Lung microvascular endothelial cell (primary cell): Measurements from ENCODE around the gene CHN2. TPM values are rescaled to one million over a fixed set of nuclear protein-coding genes. Genes with fewer than 3 reads are reported as not detected.

ENCODE experiments used
- DNase-seq, 2 donors: peaks; one replicate each; pipeline versions ENCODE4 v3.0.0 to v3.0.0-alpha.2; 2010; ENCODE audit warnings: low read depth in 2 of 2
- total RNA-seq: library from RNA; depleted of rRNA; stranded (reverse); fragments of >200 nt; gene quantifications from 2 replicates; pipeline ENCODE4 v1.2.1, GENCODE V29; 2014

The CHN2 gene
- total RNA-seq, 1 donor from 2014 or later: 0.79 TPM

DNA sequence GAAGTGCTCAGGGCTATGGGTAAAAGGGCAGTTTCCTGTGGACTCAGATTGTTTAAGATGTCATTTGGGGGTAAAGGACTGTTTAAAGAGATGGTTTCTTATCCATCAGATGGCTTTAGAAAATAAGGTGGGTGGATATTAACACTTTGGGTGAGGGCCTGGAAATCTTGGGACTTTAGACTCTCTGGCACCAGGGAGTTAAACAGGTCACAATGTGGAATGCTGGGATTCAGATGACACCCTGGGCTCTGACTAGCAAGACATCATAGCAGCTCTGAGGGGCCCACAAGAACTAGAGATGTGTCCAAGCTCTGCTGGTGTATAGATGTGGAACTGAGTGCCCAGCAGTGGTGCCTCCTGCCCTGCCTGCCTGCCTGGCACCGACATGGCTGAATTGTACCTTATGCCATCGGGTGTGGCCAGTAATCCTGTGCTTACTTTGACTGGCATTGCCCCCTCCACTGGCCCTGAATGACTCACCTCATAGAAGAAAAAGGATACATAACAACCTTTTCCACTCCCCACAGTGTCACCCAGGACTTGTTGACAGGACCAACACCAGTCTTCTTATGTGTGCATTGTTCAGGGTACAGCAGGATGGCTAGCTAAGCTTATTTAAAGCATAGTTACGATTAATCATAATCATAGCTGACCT, 269.1 kb downstream of the CHN2 start:
- DNase-seq: no peak

GRCh38 chr7:29464753-29465152, 270.2 kb downstream of the CHN2 start:
- DNase-seq: no peak

DNA sequence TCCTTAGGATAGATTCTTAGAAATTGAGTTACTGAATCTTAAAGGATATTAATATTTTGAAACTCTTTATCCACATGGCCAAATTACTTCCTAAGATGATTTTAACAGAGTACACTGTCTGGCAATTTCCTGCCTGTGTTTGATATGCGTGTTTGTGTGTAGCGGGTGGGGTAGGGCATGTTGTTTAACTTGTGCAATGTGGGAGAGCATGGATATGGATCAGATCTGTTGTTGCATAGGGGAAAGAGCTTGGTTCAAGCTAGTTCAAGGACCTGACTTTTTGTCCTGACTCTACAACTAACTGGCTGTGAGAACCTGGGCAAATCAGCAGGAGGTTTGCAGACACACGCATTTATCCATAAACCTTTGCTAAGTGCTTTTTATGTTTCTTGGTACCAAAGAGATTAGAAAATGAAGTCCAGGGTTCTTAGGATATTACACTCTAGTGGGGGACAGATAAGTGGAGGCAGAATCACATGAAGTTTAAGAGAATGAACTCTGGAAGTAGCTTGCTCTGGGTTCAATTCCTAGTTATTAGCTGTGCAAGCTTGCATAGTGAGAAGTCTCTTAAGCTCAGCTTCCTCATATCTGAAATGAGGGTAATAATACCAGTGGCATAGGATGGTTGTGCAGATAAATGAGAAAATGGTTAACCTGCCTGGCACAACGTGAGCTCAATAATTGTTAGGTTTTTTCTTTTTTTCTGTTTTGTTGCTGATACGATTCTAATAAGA, 272.8 kb downstream of the CHN2 start:
- no peak for DNase-seq

- no peak for DNase-seq
These were observed 273.6 kb downstream of the CHN2 start for GRCh38 chr7:29468196-29468595.

- DNase-seq: no peak
These were observed 274.7 kb downstream of the CHN2 start for GRCh38 chr7:29469281-29469680.

GRCh38 chr7:29469976-29470557, 275.5 kb downstream of the CHN2 start:
- DNase-seq: no peak

DNA sequence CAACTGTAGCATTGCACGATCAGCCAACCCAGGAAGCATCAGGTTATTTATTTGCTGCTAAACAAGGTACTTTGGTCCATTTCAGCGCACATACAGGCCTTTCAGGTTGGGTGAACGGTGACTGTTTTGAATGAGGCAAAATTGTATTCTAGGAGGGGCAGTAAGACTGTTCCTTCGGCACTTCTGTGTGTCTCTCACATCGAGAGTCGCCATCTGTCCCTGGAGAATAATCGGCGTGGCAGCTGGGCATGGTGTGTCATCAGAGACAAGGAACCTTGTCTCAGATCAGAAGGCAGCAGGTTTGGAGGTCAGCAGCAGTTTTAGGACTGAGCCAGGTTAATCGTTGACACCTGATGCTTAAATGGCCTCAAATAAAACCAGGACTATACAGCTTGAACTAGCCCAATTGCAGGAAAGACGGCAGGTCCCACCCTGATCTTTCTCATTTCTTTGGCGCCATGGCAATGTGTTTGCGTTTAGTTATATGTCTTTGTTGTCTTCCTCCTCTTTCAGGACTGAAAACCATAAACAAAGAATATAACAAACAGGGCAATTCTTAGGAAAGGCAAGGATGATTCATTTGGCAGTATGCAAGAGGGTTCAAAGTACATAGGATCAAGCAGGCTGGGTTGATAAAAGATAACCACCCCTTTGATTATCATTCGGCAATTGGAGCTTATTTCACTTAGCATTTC, 277.0 kb downstream of the CHN2 start:
- no peak for DNase-seq

DNA sequence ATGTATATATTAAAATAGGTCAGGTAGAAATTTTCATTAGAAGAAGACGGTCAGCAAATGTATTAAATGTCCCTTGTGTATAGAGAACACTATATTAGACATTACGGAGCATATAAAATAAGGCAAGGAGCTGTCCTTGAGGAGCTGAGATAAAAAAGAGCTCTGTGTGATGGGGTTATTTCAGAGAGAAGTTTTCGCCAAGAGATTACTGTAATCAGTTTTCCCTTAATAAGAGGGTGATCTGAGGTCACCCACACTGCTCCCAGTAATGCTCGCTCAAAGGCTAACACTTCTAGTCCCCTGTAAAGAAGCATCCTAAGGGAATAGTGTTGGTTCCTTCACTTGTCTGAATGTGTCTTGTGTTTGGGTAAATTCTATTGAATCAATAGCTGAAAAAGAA, 282.3 kb downstream of the CHN2 start:
- no peak for DNase-seq

DNA sequence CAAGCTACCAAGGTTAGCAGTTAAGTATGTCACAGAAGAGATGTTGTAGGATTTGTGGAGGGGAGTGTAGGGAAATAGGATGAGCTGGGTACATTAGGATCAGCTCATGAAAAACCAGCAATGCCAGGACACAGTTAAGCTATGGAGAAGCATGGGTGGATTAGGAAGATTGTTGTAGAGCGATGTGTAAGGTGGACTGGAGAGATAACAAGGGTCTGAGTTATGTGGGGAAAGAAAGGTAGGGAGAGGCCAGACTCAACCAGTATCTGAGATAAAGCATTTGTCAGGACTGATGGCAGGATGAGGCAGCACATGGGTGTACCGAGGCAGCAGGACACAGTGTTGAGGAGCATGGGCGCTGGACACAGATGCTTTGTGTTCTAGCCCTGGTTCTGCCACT, 283.7 kb downstream of the CHN2 start:
- DNase-seq: no peak

DNA sequence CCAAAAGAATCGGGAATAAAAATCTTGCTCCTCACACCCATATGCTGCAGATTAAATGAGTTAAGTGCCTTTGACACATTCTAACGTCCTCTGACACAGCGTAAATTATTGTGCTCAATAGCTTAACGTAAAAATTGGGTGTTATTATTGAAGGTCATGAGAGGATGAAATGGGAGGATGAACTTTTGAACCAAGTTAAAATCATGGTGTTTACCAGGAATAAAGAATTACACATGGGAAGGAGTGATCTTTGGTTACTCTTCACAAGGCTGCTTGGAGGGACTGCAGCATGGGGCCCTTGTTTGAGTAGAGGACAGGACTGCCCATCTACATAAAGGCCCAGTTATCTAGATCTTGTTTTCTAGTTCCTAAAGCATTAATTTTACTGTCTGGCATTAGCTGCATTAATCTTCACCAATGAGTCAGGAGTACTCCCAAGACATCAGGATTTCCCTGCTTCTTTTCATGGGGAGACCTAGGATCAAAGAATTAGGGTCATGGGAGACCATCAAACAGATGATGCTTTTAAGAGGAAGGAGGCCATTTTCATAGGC, 284.2 kb downstream of the CHN2 start:
- no peak for DNase-seq

- DNase-seq: no peak
These were observed 285.0 kb downstream of the CHN2 start for GRCh38 chr7:29479301-29480200.

DNA sequence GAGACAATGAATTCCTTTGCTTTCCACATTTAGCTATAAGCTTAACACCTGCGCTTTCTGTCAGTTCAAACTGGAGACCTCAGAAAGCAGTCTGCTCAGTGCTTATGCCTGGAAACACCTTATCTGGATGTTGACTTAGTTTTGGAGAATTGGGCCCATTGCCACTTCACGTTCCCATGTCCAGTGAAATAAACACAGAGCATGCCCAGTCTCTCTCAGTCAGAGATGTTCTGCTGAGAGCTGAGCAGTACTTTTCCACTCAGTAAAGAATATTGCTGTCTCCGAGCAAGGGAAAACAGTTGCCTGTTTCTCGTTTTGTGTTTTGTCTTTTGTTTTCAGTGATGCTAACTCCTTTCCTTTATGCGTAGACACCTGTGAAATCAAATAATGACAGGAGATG, 285.9 kb downstream of the CHN2 start:
- no peak for DNase-seq

DNA sequence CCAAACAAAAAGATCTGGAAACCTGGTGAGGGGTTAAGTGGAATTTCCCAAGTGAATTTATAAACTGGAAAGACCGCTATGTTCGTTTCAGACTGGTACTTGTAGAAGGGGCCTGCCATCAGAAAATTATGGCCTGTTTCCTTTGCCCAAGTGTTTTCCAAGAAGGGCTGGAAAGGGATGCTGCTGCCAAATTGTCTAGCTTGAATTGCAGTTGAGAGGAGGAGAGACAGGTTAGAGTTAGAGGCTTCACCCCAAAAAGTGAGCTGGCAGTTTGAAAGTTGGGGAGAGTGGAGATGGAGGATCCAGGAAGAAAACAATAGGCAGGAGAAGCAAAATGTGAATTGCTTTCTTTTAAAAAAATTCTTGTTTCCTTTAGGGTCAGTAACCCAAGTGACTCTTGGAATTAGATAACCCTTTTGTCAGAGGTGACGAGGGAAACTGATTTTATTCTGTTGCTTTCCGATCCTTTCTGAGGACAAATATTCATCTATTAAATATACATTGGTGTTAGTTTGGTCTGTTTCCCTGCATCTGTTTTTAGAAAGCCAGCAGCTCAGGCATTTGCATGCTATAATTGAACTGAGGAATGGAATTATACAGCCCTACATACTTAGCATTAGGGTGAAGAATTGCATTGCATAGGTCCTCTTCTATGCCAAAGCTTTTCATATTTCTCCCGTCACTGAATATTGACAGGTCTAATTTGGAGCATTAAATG, 286.5 kb downstream of the CHN2 start:
- no peak for DNase-seq

- DNase-seq: no peak
These were observed 287.5 kb downstream of the CHN2 start for GRCh38 chr7:29482056-29482455.

GRCh38 chr7:29483219-29484104, 288.9 kb downstream of the CHN2 start:
- no peak for DNase-seq

GRCh38 chr7:29484280-29484679, 289.7 kb downstream of the CHN2 start:
- DNase-seq: no peak

- DNase-seq: no peak
These were observed 291.0 kb downstream of the CHN2 start for GRCh38 chr7:29485339-29486190.

DNA sequence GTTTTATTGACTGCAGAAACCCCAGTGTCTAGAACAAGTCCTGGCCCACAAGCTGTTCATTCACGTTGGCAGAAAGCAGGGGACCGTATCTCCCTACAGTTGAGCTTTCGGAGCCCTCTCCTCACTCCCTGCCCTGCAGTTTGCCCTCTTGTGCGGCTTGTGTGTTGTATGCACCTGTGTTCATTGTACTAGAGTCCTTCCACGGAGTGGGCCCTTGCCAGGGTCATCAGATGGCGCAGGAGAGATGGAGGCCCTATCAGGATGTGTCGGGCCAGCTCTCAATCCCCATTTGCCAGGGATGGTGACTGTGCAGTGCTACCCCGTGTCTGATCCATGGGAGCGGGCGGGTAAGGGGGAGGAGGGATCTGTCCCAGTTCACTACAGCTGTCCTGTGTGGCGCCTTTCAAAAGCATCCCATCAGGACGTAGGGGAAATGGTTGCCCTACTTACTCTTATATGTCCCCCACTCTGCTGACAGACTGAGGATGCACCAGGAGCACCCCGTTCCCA, 291.7 kb downstream of the CHN2 start:
- DNase-seq: no peak
